Activated naive CD4-positive, alpha-beta T cell treated with anti-CD3 and anti-CD28 coated beads, Interleukin-2, amount 50 U/mL, for 72 hours (primary cell): Measurements from ENCODE around the gene GHR. TPM values are rescaled to one million over a fixed set of nuclear protein-coding genes. Genes with fewer than 3 reads are reported as not detected.

ENCODE experiments used
- ATAC-seq, 2 donors: fragments of 150-1000 bp; cut with Tn5 transposase; 2 replicates each; pipeline ENCODE4 v1.10.0; 2021; ENCODE audit warnings: mild to moderate bottlenecking in 2 of 2, moderate library complexity in 2 of 2
- DNase-seq, 2 donors: peaks; one replicate each; pipeline ENCODE4 v3.0.0; 2021 to 2022; ENCODE audit warnings: low spot score in 2 of 2
- H3K27ac Mint-ChIP-seq, 2 donors: one replicate each; pipeline ENCODE4 v1.8.0; 2022; ENCODE audit warnings: mild to moderate bottlenecking in 2 of 2, mixed read lengths in 2 of 2
- H3K36me3 Mint-ChIP-seq, 2 donors: one replicate each; pipeline ENCODE4 v1.8.0; 2022; ENCODE audit warnings: mixed read lengths in 2 of 2
- H3K9me3 Mint-ChIP-seq, 2 donors: one replicate each; pipeline ENCODE4 v1.8.0; 2022; ENCODE audit warnings: mixed read lengths in 2 of 2
- total RNA-seq, 2 donors: library from RNA; stranded (reverse); gene quantifications; one replicate each; pipeline ENCODE4 v1.2.3, GENCODE V29; 2022

Gene GHR
- total RNA-seq, 2 donors from 2014 or later = not detected

GRCh38 chr5:42522783-42523182 lies 99.5 kb downstream of the GHR start:
- Mint-ChIP-seq H3K36me3 (no peaks in the 10 kb centered on the region), H3K9me3 (peaks cover 0 to 5% of the 10 kb centered on the region in 2 donors), H3K27ac (no peak overlapping the region)
- no peak for ATAC-seq
- no peak for DNase-seq

GRCh38 chr5:42526179-42526578 lies 102.9 kb downstream of the GHR start:
- peaks cover 0 to 5% of the 10 kb centered on the region in 2 donors for H3K9me3 Mint-ChIP-seq
- no peaks in the 10 kb centered on the region for H3K36me3 Mint-ChIP-seq
- DNase-seq = no peak
- H3K27ac Mint-ChIP-seq = no peak overlapping the region
- ATAC-seq = no peak

GRCh38 chr5:42531611-42532010 lies 108.4 kb downstream of the GHR start:
- Mint-ChIP-seq H3K36me3 (no peaks in the 10 kb centered on the region), H3K9me3 (peaks cover 0 to 3% of the 10 kb centered on the region in 2 donors), H3K27ac (no peak overlapping the region)
- no peak for DNase-seq
- ATAC-seq = no peak

GRCh38 chr5:42542106-42542505 lies 118.9 kb downstream of the GHR start:
- H3K36me3 Mint-ChIP-seq = peaks cover 4 to 9% of the 10 kb centered on the region in 2 donors
- H3K27ac Mint-ChIP-seq = no peak overlapping the region
- ATAC-seq = no peak
- peaks cover 13 to 14% of the 10 kb centered on the region in 2 donors for H3K9me3 Mint-ChIP-seq
- no peak for DNase-seq

- Mint-ChIP-seq H3K9me3 (peaks cover 12 to 14% of the 10 kb centered on the region in 2 donors), H3K27ac (no peak overlapping the region), H3K36me3 (peaks cover 4 to 9% of the 10 kb centered on the region in 2 donors)
- DNase-seq = no peak
- ATAC-seq = no peak
Observed at GRCh38 chr5:42543774-42544173, 120.5 kb downstream of the GHR start.

GRCh38 chr5:42545038-42545437 lies 121.8 kb downstream of the GHR start:
- Mint-ChIP-seq H3K36me3 (peaks cover 3 to 9% of the 10 kb centered on the region in 2 donors), H3K9me3 (peaks cover 6 to 12% of the 10 kb centered on the region in 2 donors), H3K27ac (no peak overlapping the region)
- DNase-seq (no peak), ATAC-seq (no peak)

GRCh38 chr5:42547141-42547540 lies 123.9 kb downstream of the GHR start:
- no peak for DNase-seq
- Mint-ChIP-seq H3K27ac (no peak overlapping the region), H3K9me3 (no peaks in the 10 kb centered on the region), H3K36me3 (no peaks in the 10 kb centered on the region)
- no peak for ATAC-seq

- Mint-ChIP-seq H3K9me3 (no peaks in the 10 kb centered on the region), H3K27ac (no peak overlapping the region), H3K36me3 (no peaks in the 10 kb centered on the region)
- no peak for DNase-seq
- ATAC-seq = no peak
Observed at GRCh38 chr5:42547894-42548293, 124.7 kb downstream of the GHR start.

- no peak for ATAC-seq
- Mint-ChIP-seq H3K36me3 (no peaks in the 10 kb centered on the region), H3K9me3 (no peaks in the 10 kb centered on the region), H3K27ac (no peak overlapping the region)
- DNase-seq = no peak
Observed at GRCh38 chr5:42552597-42552996, 129.4 kb downstream of the GHR start.

- Mint-ChIP-seq H3K27ac (no peak overlapping the region), H3K9me3 (no peaks in the 10 kb centered on the region), H3K36me3 (no peaks in the 10 kb centered on the region)
- no peak for ATAC-seq
- no peak for DNase-seq
Observed at GRCh38 chr5:42553461-42553860, 130.2 kb downstream of the GHR start.

GRCh38 chr5:42555010-42555409 lies 131.8 kb downstream of the GHR start:
- no peak for DNase-seq
- H3K27ac Mint-ChIP-seq = no peak overlapping the region
- no peak for ATAC-seq
- H3K9me3 Mint-ChIP-seq = no peaks in the 10 kb centered on the region
- H3K36me3 Mint-ChIP-seq = no peaks in the 10 kb centered on the region

- ATAC-seq (no peak), DNase-seq (no peak)
- Mint-ChIP-seq H3K27ac (no peak overlapping the region), H3K9me3 (no peaks in the 10 kb centered on the region), H3K36me3 (no peaks in the 10 kb centered on the region)
Observed at GRCh38 chr5:42555797-42556196, 132.6 kb downstream of the GHR start.

- Mint-ChIP-seq H3K36me3 (no peaks in the 10 kb centered on the region), H3K9me3 (no peaks in the 10 kb centered on the region), H3K27ac (no peak overlapping the region)
- DNase-seq (no peak), ATAC-seq (no peak)
Observed at GRCh38 chr5:42557689-42558088, 134.4 kb downstream of the GHR start.

GRCh38 chr5:42561656-42562055 lies 138.4 kb downstream of the GHR start:
- no peak for DNase-seq
- H3K27ac Mint-ChIP-seq = no peak overlapping the region

GRCh38 chr5:42564689-42565356 lies 141.6 kb downstream of the GHR start:
- DNase-seq = no peak
- ATAC-seq = no peak
- Mint-ChIP-seq H3K9me3 (no peaks in the 10 kb centered on the region), H3K36me3 (no peaks in the 10 kb centered on the region), H3K27ac (no peak overlapping the region)

More at GRCh38 chr5:42561656-42562055, 138.4 kb downstream of the GHR start:
- no peak for ATAC-seq
- H3K9me3 Mint-ChIP-seq = no peaks in the 10 kb centered on the region
- no peaks in the 10 kb centered on the region for H3K36me3 Mint-ChIP-seq

- DNase-seq (no peak), ATAC-seq (no peak)
- no peaks in the 10 kb centered on the region for H3K36me3 Mint-ChIP-seq
- no peaks in the 10 kb centered on the region for H3K9me3 Mint-ChIP-seq
- no peak overlapping the region for H3K27ac Mint-ChIP-seq
Observed at GRCh38 chr5:42566652-42567295, 143.5 kb downstream of the GHR start.

GRCh38 chr5:42569325-42569724 lies 146.1 kb downstream of the GHR start:
- Mint-ChIP-seq H3K27ac (no peak overlapping the region), H3K36me3 (no peaks in the 10 kb centered on the region), H3K9me3 (no peaks in the 10 kb centered on the region)
- DNase-seq (no peak), ATAC-seq (no peak)

- no peak for ATAC-seq
- no peak for DNase-seq
- Mint-ChIP-seq H3K36me3 (no peaks in the 10 kb centered on the region), H3K27ac (no peak overlapping the region), H3K9me3 (no peaks in the 10 kb centered on the region)
Observed at GRCh38 chr5:42569953-42570548, 146.8 kb downstream of the GHR start.
